ENCODE data around the gene PHACTR3.
"Not testable (repeated sequence)": the region's sequence is repeated elsewhere in the genome, so short reads cannot be mapped to it uniquely, and the experiment has no call there.

Gene PHACTR3

GRCh38 chr20:59884494-59884893, 280.2 kb downstream of the PHACTR3 start:
- in situ Hi-C loops (cut with MboI; ENCODE audit: low sequenced_read_pairs): no loop called here

DNA sequence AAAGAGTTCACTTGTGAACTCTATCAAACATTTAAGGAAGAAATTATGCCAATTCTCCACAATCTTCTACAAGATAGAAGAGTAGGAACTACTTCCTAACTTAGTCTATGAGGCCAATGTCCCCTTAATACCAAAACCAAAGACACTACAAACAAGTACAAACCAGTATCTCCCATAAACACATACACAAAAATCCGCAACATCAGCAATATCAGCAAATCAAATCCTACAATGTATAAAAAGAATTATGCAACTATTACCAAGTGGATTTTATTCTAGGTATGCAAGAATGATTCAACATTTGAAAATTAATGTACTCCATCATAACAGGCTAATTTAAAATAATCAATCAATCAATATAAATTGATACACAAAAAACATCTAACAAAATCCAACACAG, 283.7 kb downstream of the PHACTR3 start:
- in situ Hi-C loops (cut with MboI; ENCODE audit: low sequenced_read_pairs): no loop called here

- in situ Hi-C loops (cut with MboI; ENCODE audit: low sequenced_read_pairs): not testable (repeated sequence)
These were observed 285.7 kb downstream of the PHACTR3 start for GRCh38 chr20:59890035-59890434.

GRCh38 chr20:59891581-59891980, 287.2 kb downstream of the PHACTR3 start:
- in situ Hi-C loops (cut with MboI; ENCODE audit: low sequenced_read_pairs): no loop called here

DNA sequence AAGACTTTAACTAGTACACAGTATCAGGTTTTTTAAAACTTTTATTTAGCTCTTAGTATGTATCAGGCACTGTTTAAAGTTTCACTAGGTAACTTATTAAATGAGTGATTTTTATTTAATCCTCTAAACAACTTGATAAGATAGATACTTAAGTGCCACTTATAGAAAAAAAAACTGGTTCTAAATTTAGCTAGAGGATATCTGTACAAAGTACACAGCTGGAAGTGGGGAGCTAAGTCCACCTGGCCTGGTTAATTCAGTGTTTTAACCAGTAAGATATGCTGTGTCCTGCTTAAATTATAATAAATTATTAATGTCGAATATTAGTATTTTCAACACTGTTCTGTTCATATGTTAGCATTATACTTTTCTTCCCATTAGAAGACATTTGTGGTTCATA, 291.6 kb downstream of the PHACTR3 start:
- in situ Hi-C loops (cut with MboI; ENCODE audit: low sequenced_read_pairs): no loop called here

Data from HL-60/S4 treated with retinoic acid at 250 ng/mL for 4 days and 3 days (cell line).